ENCODE data around the gene TMEM35A.
A peak's percentile ranks its signal among the peaks of the same experiment; 100 is the strongest.
"Not testable (repeated sequence)": the region's sequence is repeated elsewhere in the genome, so short reads cannot be mapped to it uniquely, and the experiment has no call there.

The TMEM35A gene

DNA sequence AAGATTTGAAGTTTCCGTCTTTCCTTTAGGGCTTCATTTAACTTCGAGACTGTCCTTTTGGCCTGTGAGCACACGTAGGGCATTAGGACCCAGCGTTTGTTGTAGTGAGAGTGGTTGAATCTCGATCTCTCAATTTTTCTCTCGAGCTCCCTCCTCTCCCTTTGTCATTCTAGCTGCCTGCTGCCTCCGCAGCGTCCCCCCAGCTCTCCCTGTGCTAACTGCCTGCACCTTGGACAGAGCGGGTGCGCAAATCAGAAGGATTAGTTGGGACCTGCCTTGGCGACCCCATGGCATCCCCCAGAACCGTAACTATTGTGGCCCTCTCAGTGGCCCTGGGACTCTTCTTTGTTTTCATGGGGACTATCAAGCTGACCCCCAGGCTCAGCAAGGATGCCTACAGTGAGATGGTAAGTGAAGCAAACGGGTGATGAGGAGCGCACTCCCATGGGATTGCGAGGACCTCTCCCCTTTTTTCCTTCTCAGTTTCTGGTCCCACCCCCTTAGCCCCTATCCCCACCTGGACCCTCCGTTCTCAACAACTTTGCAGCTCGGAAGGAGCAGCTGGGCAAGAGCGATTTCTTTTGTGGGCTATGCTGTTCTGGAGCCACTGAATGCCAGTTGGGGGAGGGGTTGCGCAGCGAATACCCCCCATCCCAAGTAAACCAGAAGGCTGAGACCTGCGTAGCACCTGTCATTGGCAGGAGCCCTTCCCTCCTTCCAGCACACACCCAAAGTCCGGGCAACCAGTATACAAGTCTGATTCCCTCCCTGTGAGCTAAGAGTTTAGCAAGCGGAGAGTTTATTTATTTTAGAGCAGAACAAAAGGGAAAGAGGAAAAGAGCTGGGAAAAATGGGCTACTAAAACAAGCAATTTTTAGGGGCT, at the start of gene TMEM35A:
TSS of gene TMEM35A (plus strand) at position 164 of the 883 bp plus-strand sequence. CDS start at position 288, 124 bp downstream.
- DNase-seq (ENCODE audit: low read depth) = no peak

DNA sequence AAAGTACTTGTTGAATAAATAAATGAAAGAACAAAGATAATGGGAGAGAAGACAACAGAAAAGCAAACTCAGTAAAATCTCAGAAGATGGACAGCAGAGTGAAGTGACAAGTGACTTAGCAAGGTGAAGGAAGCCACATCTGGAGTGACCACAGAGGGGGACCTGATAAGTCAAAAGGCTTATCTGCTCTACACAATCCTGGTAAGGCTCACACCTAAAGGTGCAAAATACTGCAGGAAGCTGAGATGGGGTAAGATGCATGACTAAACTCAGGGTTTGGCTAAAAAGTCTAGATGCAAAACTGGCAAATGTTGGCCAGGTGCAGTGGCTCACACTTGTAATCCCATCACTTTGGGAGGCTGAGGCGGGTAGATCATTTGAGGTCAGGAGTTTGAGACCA, 49.0 kb upstream of the TMEM35A start:
- no peak for DNase-seq (ENCODE audit: low read depth)

DNA sequence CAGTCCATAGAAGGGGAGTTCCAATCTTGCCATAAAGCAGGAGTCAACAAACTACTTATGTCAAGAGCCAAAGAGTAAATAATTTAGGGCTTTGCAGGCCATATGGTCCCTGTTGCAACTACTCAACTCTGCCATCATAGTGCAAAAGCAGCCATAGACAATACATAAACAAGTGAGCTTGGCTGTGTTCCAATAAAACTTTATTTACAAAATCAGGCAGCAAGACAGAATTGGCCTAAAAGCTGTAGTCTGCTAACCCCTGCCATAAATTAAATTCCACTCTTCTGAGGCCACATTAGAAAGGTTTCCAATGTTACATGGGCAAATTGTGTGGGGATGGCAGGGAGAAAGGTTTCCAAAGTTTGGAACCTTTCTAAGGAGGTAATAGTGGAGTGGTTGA, 41.4 kb upstream of the TMEM35A start:
- DNase-seq (ENCODE audit: low read depth) = no peak

GRCh38 chrX:101040197-101040596, 38.5 kb upstream of the TMEM35A start:
- DNase-seq (ENCODE audit: low read depth) = no peak

GRCh38 chrX:101051153-101051548, 27.5 kb upstream of the TMEM35A start:
- DNase-seq (ENCODE audit: low read depth) = no peak

DNA sequence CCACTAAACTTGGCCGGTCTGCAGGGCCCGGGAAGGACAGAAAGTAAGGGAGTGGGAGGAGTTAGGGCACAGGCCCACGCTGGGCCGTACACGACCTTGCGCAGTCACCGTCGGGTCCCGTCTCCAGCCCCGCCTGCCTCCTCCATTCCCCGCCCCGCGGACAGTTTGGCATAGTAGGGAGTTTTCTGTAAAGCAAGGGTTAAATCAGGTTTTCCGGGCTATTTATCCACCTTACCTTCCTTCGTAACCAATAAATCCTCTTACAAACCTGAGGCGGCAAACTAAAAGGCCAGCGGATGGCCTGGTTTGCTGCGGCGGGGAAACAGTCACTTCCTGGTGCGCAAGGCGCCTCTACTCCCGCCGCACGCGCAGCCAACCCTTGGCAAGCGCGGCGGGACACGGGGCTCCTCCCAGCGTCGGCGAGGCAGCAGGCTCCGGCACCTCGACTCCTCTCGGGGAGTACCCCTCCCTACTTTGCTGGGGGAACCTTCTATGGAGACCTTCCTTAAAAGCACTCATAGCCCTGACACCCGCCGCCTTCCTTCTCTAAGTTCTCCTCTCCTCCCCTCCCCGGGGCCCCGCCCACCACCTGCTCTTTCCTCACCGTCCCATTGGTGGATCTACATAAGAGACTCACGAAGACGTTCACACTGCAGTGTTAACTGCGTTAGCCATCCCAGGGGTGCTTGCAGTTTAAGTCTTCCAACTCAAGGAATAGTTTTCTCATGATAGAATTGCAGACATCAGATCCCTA, 27.0 kb upstream of the TMEM35A start, which contains the start of gene TRMT2B:
TSS of gene TRMT2B (minus strand) at position 563 of the 754 bp plus-strand sequence. CDS start 9,822 bp downstream, outside the sequence.
- peak; percentile 75 for DNase-seq (ENCODE audit: low read depth)

DNA sequence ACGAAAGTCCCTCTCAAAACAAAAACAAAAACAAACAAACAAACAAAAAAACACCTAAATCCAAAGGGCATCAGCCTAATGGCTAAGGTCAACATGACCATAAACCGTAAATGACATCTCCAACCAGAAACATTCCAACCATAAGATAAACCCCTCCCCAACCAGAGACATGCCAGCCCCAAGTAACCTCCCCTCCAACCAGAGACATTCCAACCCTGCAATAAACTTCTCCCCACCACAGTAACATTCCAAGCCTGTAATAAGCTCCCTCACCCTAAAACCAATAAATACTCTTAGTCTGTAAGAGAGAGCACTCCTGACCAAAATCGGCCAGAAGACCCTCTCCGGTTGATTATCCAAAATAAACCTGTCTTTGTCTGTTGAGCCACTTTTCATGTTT, 22.1 kb upstream of the TMEM35A start:
- not testable (repeated sequence) for DNase-seq (ENCODE audit: low read depth)

DNA sequence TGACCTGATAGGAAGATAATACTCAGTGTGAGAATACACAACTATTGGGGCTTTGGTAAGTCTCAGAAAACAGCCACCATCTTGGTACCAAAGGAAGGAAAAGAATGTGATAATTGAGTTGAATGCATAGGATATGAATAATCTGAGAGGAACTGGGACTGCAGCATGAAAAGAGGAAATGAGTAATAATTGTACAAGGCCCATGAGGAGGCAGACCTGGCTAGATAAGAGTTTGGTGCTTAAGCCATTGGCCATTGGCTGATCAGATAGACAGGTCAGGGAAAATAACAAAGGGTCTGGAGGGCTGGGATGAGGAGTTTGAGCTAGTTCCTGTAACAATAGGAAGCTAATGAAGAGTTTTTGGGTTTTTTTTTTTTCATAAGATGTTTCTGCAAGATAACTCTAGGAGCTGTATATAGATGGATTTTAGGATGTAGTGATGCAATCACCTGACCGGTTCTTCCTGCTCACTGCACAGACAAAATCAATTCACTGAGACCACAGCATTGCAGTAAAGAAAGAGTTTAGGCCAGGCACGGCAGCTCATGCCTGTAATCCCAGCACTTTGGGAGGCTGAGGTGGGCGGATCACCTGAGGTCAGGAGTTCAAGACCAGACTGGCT, 21.5 kb upstream of the TMEM35A start:
- DNase-seq (ENCODE audit: low read depth) = no peak

- DNase-seq (ENCODE audit: low read depth) = no peak
These were observed 16.5 kb upstream of the TMEM35A start for GRCh38 chrX:101062176-101062575.

DNA sequence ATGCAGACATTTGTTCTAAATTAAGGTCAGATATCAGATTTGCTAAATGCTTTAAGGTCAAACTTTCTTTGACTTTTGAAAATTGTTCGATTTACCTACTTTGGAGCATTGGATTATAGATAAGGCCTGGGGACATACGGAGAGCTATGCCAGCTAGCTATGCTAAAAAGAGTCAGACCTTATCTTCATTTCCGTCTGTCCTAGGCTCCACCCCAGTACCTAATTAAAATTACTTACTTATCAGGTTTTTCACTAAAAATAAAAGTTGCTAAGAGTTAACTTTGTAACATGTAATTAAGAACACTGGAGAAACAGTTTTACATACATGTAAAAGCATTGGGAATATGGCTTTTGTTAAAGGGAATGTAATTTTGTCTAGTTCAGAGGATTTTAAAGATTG, 7.1 kb upstream of the TMEM35A start:
- DNase-seq (ENCODE audit: low read depth) = no peak

DNA sequence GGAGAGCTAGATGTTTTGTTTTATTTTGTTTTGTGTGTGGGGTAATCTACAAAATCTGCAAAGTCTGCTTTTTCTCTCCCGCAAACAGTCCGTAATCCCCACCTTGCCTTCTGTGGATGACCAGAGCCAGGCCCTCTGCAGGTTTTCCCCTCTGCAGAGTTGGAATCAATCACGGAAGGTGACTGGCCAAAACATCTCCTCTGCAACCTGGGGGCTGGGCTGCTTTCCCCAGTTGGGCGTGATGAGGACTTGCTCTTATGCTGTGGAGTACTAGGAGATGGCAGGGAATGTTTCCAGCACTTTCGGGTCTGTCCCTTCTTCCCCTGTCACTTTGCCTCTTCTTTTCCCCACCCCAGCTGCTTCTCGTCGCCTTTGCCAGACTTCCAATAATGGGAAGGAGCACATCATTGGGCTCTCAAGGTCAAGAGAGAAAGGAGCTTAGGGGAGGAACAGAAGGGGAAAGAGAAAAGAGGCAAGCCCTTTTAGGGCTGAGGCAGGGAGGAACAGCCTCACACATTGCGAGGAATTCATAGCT, 1.1 kb downstream of the TMEM35A start:
- no peak for DNase-seq (ENCODE audit: low read depth)

DNA sequence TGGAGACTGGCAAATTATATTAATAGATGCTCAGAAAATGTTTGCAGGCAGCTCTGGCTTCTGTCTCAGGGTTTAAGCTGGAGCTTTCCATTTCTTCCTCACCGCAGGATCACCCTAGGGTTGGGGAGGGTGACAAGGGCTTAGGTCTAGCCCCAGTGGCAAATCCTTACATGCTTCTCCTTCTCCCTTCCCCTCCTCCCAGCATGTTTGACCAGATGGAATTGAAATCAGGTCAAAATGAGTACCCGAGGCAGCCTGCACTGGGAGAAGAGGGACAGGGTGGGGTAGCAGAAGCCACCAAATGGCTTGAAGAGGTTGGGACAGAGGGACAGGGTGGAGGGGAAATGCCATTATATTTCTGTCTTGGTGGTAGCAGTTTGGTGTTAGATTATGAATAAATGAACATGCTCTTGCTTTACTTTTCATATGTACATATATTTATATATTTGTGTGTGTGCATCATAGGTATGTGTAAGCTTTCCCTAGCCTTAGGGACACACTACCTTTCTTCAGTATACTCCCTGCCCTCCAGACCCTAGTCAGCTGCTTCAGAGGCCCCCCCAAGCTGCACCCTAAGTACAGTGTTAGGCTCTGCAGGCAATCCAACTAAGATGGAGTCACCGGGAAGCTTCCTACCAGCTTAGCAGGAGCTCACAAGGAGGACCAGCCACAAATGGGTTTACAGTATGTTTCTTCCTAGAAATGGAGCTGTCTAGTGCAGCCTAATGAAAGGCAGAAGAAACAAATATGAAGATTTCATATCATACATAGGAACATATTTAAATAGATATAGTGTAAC, 1.8 kb downstream of the TMEM35A start:
- DNase-seq (ENCODE audit: low read depth) = no peak

- no peak for DNase-seq (ENCODE audit: low read depth)
These were observed 2.6 kb downstream of the TMEM35A start for GRCh38 chrX:101081231-101081630.

DNA sequence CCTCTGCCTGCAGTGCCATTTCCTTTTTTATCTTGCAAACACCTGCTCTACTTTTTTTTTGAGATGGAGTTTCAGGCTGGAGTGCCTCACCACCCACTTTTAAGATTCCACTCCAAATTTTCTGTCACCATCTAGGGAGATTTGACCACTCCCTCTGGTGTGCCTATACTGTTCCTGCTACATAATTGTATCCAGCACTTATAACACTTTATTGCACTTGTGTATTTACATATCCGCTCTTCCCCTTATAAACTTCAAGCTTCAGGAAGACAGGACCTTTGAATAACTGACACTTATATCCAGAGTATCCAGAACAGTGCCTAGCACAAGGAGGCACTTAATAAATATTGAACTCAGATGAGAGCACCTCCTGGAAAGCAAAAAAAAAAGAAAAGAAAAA, 13.1 kb downstream of the TMEM35A start:
- DNase-seq (ENCODE audit: low read depth) = no peak

- DNase-seq (ENCODE audit: low read depth) = peak; percentile 83
These were observed 19.1 kb downstream of the TMEM35A start, which contains the start of gene CENPI for GRCh38 chrX:101097546-101098453. TSS of gene CENPI (plus strand) at chrX:101098204. CDS start at chrX:101101071, 2,867 bp downstream.

- no peak for DNase-seq (ENCODE audit: low read depth)
These were observed 29.6 kb downstream of the TMEM35A start for GRCh38 chrX:101108284-101108683.

- no peak for DNase-seq (ENCODE audit: low read depth)
These were observed 39.0 kb downstream of the TMEM35A start for GRCh38 chrX:101117701-101118100.

DNA sequence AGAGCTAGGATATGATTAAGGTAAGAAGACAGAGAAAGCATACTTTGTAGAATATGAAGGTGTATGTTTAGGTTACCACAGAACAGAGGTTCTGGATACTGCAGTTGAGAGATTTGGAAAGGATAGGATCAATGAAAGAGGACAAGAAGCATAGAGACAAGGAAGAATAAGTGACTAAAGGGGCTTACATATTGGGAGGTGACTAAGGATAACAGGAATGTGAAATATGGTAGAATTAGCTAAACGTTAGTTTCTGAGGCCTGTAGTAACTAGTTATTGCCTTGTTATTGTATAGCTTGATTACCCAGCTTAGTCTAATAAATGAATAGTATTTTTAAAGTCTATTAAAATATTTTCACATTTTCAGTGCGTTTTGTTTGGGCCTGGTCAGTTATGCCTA, 57.6 kb downstream of the TMEM35A start:
- DNase-seq (ENCODE audit: low read depth) = no peak

Data from activated T-cell treated with anti-CD3 and anti-CD28 coated beads for 1 hour (primary cell).